GM13977 (cell line): ENCODE measurements around the gene NRG4.
A peak's percentile ranks its signal among the peaks of the same experiment; 100 is the strongest.

Experiments
- DNase-seq: peaks from one replicate; pipeline ENCODE4 v3.0.0; 2012; ENCODE audit warnings: low spot score
- CTCF ChIP-seq: IDR thresholded peaks from 2 replicates; pipeline ENCODE4 v1.5.1; 2012; ENCODE audit warnings: mild to moderate bottlenecking, control low read depth; ENCODE audit not compliant: insufficient read depth; ENCODE audit errors: extremely low read depth, missing control alignments
- in situ Hi-C: fragments of 300-500 bp; cut with MboI; formaldehyde crosslinking; loops from one replicate; pipeline ENCODE4 v1.12.0; 2022; ENCODE audit warnings: low sequenced_read_pairs, low pct_unique_long_range_greater_than_20kb, mixed read lengths, inconsistent platforms; ENCODE audit not compliant: unreplicated experiment

Gene NRG4

GRCh38 chr15:76011627-76012551 lies at the start of gene NRG4:
TSS of gene NRG4 (minus strand) at chr15:76012424. CDS start at chr15:76011230, 1,194 bp downstream.
- DNase-seq: peak; percentile 5
- no peak for TF ChIP-seq CTCF
- in situ Hi-C loops: no loop called here

GRCh38 chr15:76061700-76062099 lies 49.5 kb upstream of the NRG4 start:
- in situ Hi-C loops: no loop called here
- TF ChIP-seq CTCF: no peak
- no peak for DNase-seq

- peak; percentile 34 for DNase-seq
- TF ChIP-seq CTCF: no peak
- in situ Hi-C loops: no loop called here
Measured at GRCh38 chr15:76060118-76060989, 48.1 kb upstream of the NRG4 start.

- peak; percentile 88 for DNase-seq
- peak; percentile 8 for TF ChIP-seq CTCF
- in situ Hi-C loops: loop anchor here (10.0 kb wide), 1 partner anchor 85 kb away; no protein-coding TSS in a partner anchor
Measured at GRCh38 chr15:76059320-76060117, 47.3 kb upstream of the NRG4 start, which contains the start of gene TMEM266. TSS of gene TMEM266 (plus strand) at chr15:76059985. CDS start at chr15:76134264, 74,279 bp downstream.

GRCh38 chr15:76058714-76059319 lies 46.6 kb upstream of the NRG4 start:
- peak; percentile 57 for DNase-seq
- peak; percentile 25 for TF ChIP-seq CTCF
- in situ Hi-C loops: loop anchor here (10.0 kb wide), 1 partner anchor 86 kb away; no protein-coding TSS in a partner anchor
